Stimulated activated CD4-positive, alpha-beta T cell treated with anti-CD3 and anti-CD28 coated beads, Interleukin-1b, Interleukin-23, amount 100 ng/mL, for 24 hours (primary cell): ENCODE results near the gene L3MBTL4.
"Not testable (repeated sequence)": the region's sequence is repeated elsewhere in the genome, so short reads cannot be mapped to it uniquely, and the experiment has no call there.

Experiments used
- DNase-seq, 4 experiments: peaks; one replicate each; pipeline ENCODE4 v3.0.0-alpha.2; 2020; ENCODE audit warnings: low read depth in 4 of 4, low spot score in 1 of 4

Gene L3MBTL4

DNA sequence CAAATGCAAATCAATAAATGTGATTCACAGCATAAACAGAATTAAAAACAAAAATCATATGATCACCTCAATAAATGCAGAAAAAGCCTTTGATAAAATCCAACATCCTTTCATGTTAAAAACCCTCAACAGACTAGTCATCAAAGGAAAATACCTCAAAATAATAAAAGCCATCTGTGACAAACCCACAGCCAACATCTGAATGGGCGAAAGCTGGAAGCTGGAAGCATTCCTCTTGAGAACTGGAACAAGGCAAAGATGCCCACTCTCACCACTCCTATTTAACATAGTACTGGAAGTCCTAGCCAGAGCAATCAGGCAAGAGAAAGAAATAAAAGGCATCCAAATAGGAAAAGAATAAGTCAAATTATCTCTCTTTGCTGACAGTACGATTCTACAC lies 367.1 kb downstream of the L3MBTL4 start:
- DNase-seq = not testable (repeated sequence)

DNA sequence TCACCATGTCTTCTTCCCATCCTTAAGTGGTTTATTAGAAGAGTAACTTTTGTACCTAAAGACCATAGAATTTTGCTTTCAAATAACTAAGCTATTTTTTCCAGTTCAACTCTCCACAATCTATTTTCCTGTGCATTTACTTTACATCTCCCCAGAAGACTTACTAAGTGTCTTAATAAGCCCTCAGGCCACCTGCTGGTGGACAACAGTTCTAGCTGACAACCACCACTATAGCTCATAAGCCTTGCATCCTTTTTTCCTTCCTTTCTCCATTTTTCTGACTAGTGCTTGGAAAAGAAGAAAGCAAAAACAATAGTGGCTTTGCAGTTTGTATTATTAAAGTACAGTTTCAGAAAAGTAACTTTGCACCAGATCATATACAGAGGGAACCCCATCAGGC lies 369.9 kb downstream of the L3MBTL4 start:
- no peak for DNase-seq

DNA sequence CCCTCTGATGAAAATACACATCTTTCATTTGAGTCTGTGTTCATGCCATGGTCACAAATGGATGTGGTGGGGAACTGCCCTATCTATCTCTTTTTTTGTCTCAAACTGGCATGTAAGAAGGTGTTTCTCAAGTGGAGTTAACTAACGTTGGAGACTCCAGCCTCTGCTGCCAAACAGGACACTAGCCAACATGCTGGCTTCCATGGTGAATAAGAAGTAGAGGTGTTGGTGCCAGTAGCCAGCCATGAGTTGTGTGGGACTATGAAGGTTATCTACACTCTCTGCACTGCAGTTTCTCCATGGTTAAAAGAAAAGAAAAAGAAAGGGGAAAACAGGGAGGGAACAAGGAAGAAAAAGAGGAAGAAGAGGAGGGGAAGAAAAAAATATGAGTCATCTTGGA lies 370.4 kb downstream of the L3MBTL4 start:
- no peak for DNase-seq

DNA sequence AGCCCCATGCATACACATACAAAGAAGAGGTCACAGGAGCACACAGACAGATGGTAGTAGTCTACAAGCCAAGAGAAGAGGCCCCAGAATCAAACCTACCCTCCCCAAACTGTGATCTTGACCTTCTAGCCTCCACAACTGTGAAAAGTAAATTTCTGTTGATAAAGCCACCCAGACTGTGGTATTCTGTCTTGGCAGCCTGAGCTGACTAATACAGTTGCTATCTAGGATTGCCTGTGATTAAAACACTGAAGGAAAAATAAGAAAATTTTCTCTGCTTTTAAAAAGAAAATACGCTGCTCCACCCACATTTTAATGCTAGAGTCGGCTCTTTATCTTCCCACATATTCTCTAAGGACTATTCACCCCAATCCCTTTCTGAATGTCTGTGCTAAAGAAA lies 375.7 kb downstream of the L3MBTL4 start:
- no peak for DNase-seq

DNA sequence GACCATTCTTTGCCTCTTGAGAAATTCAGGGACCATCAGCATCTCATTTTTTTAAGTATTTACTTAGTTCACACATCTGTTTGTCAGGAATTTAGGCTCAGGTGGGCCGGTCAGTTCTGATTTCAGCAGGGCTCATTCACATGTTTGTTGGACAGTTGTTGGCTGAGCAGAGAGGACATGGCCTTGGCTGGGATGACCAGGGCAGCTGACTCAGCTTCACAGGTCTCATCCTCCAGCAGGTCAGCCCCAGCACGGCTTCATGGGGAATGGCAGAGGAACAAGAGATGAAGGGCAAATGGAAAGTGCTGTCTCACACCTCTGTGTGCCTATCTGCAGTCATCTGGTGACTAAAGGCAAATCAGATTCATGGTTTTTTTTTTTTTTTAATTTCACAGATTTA lies 383.3 kb downstream of the L3MBTL4 start:
- DNase-seq = no peak

DNA sequence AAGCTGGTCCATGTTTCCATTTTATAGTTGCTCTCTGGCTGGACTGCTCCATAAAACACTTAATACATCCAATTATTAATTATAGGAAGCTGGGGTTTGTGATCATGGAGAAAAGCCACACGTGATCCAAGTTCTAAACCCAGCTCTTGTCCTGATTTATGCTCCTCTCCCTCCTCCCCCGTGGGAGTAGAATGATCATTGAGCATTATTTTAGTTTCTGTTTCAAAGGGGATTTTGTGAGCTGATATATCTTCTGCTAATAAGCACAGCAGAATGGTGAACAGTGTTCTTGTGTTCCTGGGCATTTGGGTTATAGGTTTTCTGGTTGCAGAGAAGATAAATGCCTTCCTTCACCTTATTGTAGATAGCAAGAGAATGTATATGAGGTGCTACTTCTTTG lies 383.7 kb downstream of the L3MBTL4 start:
- DNase-seq = no peak

DNA sequence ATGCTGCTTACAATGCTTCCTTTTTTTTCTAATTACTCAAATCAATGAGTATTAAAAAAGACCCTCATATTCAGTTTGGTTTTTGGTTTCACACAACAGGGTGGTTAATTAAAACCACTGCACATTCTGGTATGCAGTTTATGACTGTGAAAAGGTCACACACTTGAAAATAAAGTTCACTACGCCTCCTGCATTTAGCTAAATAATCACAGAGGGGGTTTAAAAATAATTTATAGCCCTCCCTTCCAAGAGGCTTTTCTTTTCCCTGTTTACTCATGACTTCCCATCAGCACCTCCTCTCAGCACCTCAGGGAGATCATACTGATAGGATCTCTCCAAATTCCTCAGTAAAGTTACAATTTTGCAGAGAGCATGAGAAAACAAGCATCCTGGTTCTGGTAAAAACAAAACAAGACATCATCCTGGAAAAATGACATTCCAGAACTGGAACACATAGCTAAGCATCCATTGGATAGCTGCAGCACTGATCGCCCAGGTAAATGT lies 389.9 kb downstream of the L3MBTL4 start:
- DNase-seq = no peak

DNA sequence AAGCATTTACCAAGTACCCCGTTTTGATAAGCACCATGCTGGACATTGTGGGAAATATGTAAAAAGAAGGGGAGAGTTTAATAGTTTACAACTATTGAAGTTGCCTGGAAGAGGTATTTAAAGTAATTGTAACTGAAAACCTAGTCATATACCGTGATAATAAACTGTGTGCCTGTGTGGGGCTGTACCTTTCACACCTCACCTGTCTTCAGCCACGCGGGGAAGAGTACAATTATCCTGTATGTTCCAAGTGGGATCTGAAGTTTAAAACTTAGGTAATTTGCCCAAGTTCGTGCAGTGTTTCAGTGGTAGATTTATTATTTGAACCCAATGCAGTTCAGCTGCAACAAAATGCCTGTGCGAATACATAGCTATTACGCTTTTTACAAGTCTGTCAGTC lies 391.2 kb downstream of the L3MBTL4 start:
- DNase-seq = no peak

DNA sequence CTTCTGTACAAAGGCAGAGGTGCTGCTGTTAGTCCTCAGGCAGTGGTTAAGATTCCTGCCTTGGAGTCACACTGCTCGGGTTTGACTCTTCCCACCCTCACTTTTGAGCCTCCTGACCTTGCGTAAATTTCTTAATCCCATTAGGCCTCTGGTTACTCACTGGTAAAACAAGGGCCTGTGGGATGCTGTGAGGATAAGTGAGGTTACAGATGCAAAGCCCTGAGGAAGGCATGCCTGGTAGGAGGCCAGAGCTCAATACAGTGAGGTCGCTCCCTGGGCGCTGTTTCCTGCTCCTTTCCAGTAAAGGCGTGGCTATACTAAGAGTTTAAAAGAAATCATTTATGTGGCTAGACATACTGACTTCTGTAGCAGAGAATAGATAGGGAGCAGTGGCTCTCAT lies 391.9 kb downstream of the L3MBTL4 start:
- DNase-seq = no peak

DNA sequence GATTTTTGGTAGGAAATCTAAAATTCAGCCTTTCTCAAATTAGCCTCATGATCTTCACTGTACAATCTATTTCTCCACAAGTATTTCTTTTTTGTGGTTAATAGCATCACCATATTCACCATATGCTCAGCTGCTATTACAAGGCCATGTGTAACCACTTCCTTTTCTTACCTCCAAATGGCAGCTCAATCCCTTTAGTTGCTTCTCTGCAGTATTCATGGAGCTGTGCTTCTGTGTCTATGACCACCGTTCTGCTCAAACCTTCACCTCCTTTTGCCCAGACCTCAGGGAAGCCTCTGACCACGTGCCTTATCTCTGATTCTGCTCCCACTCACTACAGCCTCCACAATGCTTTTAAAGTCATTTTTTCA lies 392.7 kb downstream of the L3MBTL4 start:
- no peak for DNase-seq

DNA sequence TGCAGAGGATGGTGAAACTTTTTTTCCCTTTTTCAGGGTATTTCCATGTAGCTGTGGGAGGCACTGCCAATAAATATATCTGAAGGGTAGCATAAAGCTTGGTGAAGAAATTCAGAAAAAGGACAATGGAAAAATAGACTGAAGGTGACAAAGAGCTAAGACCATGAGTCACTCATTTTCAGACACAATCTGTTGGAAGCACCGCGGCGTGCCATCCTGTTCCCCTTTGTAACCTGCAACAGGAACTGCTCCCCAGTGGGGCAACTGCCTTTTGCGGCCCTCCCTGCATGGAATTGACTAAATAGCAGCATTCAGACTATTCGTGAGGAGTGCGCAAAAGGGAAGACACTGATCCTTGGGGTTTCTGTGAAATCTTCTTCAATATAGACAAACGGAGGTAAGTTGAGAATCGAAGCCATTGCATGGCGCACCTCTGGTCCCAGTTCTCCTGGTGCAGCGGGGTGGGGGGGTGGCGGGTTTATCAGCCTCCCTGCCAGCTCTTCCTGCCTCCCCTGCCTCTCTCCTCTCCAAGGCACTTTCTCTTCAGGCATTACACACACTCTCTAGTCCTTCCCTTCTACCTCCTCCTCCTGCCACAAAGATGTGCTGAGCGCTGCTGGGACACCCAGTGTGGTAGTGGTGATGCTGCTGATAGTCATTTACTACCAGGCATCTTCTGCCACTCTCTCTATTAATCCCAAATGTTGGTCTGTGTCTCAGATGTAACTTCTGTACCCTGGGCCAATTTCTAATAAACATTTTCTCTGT lies 393.2 kb downstream of the L3MBTL4 start:
- no peak for DNase-seq

DNA sequence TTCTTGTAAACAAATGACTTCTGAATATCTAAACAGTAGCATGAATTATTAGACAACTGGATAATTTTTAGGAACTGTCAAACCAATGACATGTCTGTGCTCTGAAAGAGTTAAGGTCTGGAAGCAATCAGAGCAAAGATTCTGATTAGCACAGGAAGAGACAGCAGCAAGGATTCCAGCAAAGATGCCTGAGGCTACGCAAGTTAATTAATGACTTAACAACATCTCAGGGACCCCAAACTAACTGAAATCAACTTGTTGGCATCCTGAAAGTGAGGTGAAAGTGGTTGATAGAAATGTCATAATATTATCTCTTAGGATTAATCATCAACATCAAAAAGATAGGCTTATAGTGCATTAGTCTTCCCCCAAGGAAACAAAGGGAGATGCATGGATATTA lies 396.0 kb downstream of the L3MBTL4 start:
- DNase-seq = no peak

DNA sequence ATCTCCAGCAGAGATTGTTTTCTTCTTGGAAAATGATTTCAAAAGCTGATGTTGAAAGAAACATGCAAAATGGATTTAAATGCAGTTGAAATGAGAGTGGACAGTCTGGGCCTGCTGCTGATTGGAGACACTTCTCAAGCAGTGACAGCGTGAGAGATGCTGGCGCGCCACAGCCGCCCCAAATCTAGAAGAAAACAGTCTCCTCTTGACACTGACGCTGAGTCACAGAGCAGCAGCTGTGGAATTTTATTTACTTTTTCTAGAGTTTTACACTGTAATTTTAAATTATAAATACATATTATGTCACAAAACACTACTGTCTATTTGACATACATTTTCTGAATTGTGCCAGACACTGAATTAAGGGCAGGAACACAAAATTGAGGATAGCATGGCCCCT lies 397.5 kb downstream of the L3MBTL4 start:
- DNase-seq = no peak

DNA sequence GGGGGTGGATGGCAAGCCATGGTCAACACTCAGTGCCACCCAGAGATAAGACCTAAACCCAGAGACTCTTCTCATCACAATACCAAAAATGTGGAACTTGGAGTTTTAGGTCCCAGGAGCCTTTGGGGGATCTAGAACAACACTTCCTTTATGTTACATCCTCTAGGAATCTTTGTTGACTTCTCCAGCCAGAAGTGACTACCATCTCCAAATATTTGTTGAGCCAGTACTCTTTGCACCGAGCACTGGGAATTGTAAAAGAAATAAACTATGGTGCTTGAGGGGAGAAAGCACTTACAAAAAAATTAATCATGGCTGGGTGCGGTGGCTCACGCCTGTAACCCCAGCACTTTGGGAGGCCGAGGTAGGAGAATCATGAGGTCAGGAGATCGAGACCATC lies 399.3 kb downstream of the L3MBTL4 start:
- DNase-seq = no peak

DNA sequence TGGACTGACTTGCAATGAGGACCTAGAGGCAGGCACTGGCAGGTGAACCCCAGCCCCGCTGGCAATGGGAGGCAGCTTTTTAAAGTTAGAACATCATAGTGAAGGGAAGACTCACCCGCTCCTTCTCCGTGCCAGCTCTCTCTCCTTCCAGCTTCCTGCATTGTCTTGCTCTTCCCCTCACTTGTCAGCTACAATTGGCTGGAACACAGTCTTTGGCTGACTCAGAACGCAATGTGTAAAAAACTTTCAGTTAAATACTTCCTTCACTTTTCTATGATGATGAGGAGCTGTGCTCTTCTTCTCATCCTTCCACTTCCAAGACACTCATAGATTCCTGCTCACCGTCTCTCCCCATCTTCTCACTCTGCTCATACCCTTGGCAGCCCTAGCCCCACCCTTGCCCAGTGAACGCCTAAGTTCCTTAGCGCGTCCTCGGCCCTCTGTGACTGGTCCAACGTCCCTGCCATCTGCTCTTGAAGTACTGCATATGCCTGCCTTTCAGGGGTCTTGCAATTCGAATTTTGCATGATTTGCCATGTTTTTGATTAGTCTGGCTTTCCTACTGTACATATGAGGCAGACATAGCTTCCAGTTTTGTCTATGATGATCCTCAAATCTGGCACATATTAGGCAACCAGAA lies 401.4 kb downstream of the L3MBTL4 start:
- DNase-seq = no peak

DNA sequence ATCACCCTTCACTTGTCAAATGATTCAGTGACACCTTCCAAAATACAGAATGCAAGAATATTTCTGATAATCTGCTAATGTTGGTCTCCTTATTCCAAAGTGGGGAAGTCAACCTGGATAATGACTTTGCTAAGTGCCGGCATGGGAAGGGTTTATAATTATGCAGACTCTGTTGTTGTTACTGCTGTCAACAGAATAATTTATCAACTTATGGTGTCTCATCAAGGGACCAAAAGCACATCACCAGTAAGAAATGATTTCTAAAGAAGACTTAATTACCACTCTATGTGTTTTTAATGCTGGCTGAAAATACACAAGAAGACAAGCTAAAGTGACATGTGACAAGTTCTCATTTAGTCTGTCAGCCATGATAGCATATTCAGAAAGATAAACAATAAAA lies 403.8 kb downstream of the L3MBTL4 start:
- no peak for DNase-seq

DNA sequence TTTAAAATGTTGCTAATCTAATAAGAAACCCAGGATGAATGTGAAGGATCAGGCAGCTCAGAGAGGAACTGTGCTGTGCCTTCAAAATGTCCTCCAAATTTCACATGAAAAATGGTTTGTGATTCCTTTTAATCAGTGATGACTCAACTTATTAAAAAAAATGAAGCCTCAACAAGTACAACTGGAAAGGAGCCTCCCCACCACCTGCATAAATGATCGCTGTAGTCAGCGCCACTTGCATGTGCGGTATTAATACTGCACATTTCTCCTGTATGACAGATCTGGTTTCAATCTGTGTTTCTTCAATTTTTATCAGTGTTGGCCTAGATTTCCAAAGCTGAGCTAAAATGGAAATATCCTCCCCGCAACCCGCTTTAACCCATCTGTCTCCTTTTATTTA lies 404.4 kb downstream of the L3MBTL4 start:
- no peak for DNase-seq

DNA sequence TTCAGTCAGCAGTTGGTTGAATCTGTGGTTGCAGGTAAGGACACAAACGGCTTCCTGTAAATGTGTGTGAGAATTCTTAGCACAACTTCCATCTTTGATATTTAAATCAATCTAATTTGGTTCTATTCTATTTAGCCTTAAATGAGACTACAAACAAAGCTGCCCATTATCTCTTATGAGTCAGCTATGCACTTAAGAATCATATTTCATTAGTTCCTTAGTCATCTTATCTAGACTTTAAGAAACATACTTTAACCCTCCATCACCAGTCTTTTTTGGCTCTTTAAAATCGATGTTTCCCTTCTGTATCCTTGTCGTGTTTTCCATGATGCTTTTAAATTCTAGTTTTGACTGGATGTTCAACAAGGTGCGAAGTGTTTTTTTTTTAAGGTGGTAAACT lies 405.0 kb downstream of the L3MBTL4 start:
- no peak for DNase-seq

DNA sequence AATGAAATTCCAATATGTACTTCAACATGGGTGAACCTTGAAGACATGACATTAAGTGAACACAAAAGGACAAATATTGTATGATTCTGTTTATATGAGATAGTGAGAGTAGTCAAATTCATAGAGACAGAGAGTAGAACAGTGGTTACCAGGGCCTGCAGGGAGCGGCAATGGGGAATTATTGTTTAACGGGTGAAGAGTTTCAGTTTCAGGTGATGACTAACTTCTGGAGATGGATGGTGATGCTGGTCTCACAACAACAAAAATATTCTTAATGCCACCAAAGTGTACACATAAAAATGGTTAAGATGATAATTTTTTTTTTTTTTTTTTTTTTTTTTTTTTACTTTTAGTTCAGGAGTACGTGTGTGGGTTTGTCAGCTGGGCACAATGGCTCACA lies 410.0 kb downstream of the L3MBTL4 start:
- DNase-seq = no peak

DNA sequence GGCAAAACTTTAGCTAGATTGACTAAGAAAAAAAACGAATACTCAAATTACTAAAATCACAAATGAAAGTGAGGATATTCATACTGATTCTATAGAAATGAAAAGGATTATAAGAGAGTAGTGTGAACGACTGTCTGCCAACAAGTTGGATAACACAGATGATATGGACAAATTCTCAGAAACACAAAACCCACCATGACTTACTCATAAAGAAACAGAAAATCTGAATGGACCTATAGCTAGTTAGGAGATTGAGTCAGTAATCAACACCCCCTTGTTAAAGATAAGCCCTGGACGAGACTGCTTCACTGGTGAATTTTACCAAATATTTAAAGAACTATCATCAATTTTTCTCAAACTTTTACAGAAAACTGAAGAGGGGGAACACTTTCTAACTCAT lies 410.6 kb downstream of the L3MBTL4 start:
- DNase-seq = no peak

DNA sequence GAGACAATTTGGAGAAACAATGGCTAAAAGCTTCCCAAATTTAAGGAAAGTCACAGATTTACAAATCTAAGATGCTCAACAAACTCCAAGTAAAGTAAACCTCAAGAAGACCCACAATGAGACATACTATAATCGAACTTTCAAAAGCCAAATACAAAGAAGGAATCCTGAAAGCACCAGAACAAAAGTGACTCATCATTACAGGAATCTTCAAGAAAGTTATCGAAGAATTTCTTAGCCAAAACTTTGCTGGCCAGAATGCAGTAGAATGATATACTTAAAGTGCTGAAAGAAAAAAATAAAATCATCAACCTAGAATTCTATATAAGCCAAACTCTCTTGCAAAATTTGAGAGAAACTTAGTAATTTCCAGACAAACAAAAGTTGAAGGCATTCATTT lies 412.8 kb downstream of the L3MBTL4 start:
- DNase-seq = no peak

DNA sequence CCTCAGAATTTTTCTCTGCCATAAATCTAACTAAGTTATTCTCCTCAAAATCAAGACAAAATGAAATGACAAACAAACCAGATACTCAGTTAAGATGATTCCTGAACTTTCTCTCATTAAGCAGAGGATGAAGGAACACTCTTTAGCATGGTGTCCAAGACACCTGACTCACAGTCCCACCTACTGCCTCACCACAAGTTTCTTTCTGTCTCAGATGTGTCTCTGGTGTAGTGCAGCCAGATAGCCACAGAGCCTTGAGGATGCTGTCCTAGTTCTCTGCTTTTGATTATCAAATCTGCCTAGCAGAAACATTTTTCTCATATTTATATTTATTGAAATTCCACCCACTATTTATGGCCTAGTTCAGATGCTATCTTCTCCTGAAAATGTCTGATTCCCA lies 415.8 kb downstream of the L3MBTL4 start:
- no peak for DNase-seq
